ENCODE data around the gene DCAF12L1.

The DCAF12L1 gene

DNA sequence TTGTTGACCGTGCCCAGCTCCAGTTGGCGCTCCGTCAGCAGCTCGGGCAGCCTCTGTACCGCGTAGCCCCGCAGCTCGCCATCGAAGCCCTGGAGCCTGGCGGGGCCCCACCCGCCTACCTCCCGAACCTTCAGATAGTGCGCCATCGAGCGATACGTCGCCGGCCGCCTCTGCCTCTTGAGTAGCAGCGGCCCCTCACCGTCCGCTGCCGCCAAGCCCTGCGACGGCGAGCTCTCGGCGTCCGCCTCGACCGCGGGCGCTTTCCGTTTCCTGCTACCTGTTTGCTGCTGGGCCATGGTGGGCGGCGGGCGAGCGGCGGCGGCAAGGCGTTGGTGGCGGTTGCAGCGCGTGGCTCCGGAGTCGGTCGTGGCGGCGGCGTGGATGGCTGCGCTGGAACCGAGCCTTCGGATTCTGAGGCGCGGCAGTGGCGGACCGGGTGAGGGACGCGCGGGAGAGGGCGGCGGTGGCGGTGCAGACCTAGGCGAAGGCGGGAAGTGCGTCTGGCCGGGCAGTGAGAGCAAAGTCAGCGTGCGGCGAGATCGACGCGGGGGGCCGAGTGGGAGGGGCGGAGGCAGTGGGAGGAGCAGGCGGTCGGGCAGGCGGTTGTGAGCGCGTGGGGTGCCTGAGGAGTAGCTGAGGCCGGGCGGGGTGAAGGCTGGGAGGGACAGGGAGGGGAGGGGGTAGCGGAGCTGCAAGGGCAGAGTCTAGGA lies at the start of gene DCAF12L1:
DCAF12L1 (minus strand) TSS at position 502 of the 710 bp plus-strand sequence; CDS start at position 296, 206 bp downstream.
- DNase-seq = no peak

GRCh38 chrX:126580877-126581276 lies 28.3 kb upstream of the DCAF12L1 start:
- DNase-seq = no peak

GRCh38 chrX:126575911-126576310 lies 23.3 kb upstream of the DCAF12L1 start:
- no peak for DNase-seq

DNA sequence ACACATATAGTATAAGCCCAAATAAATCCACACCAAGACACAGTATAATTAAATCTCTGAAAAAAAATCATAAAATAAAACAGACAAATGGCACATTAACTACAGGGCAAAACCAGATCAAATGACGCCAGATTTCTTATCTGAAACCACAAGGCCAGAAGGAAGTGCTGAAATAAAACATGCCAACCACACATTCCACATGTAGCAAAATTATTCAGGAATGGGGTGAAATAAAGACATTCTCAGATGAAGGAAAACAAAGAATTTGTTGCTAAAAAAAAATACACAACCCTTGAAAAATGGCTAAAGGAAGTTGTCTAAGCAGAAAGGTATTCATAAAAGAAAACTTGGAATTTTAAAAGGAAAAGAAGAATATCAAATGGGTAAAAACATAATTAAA lies 4.5 kb upstream of the DCAF12L1 start:
- DNase-seq = no peak

DNA sequence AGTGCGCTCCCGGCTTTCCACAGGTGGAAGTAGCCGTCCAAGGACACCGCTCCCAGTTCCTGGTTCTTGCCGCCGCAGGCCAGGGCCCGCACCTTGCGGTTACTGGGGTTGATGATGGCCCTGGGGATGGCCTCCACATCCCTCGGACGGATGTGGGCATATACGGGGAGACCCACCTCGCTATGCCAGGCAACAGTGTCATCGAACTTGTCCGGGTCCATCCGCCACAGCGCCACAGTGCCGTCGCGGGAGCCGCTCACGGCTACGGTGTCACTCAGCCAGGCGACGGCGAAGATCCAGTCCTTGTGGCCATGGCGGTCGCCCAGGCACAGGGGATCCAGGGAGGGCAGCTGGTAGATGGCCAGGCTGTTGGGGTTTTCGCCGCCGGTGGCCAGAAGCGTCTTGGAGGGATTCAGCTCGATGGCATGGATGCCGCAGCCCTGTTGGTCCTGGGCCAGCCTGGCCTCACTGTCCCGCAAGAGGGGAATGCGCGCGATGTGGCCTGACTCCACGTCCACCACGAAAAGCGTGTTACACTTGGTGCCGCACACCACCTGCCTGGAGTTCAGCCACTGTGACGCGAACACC lies 795 bp downstream of the DCAF12L1 start:
- no peak for DNase-seq

DNA sequence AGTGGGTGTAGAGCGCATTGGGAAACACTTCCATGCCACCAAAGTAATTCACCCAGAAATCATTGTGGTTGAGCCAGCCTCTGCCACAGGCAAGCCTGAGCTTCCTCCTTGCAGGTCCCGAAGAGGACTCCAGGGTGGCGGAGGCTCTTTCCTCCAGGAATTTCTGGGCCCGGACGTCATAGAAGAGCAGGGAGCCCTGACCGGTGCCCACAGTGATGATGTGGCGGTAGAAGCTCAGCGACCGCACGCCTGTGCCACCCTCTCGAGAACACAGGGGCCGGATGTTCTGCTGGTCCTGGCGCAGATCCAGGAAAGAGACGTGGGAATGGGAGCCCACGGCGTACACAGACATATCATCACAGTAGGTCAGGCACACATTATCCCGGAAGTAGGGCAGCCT lies 1.3 kb downstream of the DCAF12L1 start:
- no peak for DNase-seq

- no peak for DNase-seq
These were observed 1.8 kb downstream of the DCAF12L1 start for GRCh38 chrX:126550816-126551215.

GRCh38 chrX:126509923-126510322 lies 42.7 kb downstream of the DCAF12L1 start:
- no peak for DNase-seq

Data from activated T-cell treated with anti-CD3 and anti-CD28 coated beads, Interleukin-2, amount 50 U/mL, for 1 hour (primary cell).